ENCODE results near the gene HDAC5. TPM values are rescaled to one million over a fixed set of nuclear protein-coding genes. Genes with fewer than 3 reads are reported as not detected.

HDAC5 gene
- total RNA-seq, 3 donors from 2014 or later = 18.9 to 48.3 (median 32.4) TPM

DNA sequence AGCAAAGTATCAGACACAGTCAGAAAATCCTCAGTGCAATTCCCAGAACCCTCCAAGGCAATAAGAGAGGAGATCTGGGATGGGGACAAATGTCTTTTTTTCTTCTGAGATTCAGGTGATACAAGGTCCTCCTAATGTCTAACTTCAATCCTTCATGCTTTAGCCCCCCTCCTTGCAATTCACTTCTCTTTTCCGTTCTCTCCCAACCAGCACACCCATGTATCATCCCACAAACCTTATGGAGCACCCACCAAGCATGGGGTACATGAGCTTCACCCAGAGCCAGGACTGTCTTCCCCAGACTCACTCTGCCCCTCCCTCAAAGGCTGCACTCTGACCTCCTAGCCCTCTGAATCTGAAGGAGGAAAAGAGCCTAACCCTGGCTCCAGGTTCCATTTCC is 10.1 kb downstream of the HDAC5 start:
- Histone ChIP-seq H3K36me3 (ENCODE audit: low read depth) (no peaks in the 10 kb centered on the region), H3K9me3 (no peaks in the 10 kb centered on the region), H3K4me1 (ENCODE audit: low read depth) (peaks cover 30% of the 10 kb centered on the region), H3K4me3 (no peak overlapping the region)
- no peak for DNase-seq
- ATAC-seq = no peak
- TF ChIP-seq, protein P1, sequence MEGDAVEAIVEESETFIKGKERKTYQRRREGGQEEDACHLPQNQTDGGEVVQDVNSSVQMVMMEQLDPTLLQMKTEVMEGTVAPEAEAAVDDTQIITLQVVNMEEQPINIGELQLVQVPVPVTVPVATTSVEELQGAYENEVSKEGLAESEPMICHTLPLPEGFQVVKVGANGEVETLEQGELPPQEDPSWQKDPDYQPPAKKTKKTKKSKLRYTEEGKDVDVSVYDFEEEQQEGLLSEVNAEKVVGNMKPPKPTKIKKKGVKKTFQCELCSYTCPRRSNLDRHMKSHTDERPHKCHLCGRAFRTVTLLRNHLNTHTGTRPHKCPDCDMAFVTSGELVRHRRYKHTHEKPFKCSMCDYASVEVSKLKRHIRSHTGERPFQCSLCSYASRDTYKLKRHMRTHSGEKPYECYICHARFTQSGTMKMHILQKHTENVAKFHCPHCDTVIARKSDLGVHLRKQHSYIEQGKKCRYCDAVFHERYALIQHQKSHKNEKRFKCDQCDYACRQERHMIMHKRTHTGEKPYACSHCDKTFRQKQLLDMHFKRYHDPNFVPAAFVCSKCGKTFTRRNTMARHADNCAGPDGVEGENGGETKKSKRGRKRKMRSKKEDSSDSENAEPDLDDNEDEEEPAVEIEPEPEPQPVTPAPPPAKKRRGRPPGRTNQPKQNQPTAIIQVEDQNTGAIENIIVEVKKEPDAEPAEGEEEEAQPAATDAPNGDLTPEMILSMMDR (IDR thresholded peaks at IDR 0.05) = no peak
- intact Hi-C loops (cut with DNase I, micrococcal nuclease) = no loop called here

DNA sequence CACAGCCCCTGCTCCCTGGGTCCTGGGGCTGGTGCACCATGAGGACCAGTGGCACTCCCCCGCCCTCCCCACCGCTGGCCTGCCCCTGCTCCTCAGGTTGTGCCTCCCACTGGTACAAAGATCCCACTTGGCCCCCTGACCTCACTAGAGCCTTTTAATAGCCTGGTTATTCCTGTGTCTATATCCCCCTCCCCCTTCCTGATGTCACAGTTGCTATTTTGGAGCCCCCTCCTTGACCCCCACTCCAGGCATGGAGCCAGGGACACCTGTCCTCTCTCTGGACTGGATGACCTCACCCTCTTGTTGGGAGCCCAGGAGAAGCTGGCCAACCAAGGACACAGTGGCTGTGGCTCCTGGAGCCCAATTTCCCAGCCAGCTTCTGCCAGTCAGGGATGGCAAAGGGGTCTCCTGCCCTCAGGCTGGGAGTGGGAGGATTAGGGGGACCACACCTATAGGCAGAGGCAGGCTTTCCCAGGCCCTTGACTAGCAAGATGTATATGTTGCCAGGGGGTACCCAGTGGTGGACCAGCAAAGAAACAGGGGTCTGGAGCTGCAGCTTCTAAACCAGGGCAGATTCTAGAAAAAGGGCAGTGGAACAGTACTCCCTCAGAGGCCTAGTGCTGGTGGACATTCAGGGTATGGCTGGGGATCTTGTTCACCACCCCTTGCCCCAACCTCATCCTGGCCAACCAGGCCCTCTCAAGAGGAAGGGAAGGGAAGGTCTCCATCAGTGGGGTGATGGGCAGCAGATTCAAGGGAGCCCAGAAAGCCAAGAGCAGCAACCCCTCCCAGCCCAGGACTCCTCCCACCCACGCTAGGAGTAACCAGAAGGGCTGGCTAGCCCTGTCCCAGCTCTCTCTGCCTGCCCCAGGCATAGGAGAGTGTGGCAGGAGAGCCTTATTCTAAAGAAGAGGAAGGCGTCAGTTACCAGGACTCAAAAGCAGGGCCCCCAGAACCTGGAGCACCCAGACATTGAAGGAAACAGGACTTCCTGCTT is 10.9 kb downstream of the HDAC5 start:
- Histone ChIP-seq H3K4me3 (no peak overlapping the region), H3K9me3 (no peaks in the 10 kb centered on the region), H3K4me1 (ENCODE audit: low read depth) (peaks cover 37% of the 10 kb centered on the region), H3K36me3 (ENCODE audit: low read depth) (no peaks in the 10 kb centered on the region)
- TF ChIP-seq, protein P1 (IDR thresholded peaks at IDR 0.05) = no peak
- intact Hi-C loops (cut with DNase I, micrococcal nuclease) = no loop called here
- DNase-seq (no peak), ATAC-seq (no peak)

DNA sequence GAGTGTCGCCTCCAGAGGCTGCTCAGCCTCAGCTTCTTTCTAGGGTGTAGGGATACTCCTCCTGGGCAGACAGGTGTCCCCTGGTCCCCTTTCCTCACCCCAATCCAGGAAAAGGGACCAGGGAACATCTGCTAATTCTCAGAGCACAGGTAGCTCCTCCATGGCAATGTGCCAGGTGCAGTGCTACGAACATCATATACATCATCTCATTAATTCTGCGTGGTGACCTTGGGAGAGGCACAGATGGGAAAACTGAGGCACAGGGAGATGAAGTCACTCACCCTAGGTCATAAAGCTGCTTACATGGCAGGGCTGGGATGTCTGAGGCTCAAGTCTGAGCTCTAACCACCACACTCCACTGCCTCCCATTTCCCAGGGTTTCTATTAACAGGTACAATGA is 11.7 kb downstream of the HDAC5 start:
- intact Hi-C loops (cut with DNase I, micrococcal nuclease) = no loop called here
- no peaks in the 10 kb centered on the region for H3K36me3 ChIP-seq (ENCODE audit: low read depth)
- H3K9me3 ChIP-seq = no peaks in the 10 kb centered on the region
- H3K4me1 ChIP-seq (ENCODE audit: low read depth) = peaks cover 37% of the 10 kb centered on the region
- no peak overlapping the region for H3K4me3 ChIP-seq
- DNase-seq (no peak), ATAC-seq (no peak)
- TF ChIP-seq, protein P1 (IDR thresholded peaks at IDR 0.05) = no peak

DNA sequence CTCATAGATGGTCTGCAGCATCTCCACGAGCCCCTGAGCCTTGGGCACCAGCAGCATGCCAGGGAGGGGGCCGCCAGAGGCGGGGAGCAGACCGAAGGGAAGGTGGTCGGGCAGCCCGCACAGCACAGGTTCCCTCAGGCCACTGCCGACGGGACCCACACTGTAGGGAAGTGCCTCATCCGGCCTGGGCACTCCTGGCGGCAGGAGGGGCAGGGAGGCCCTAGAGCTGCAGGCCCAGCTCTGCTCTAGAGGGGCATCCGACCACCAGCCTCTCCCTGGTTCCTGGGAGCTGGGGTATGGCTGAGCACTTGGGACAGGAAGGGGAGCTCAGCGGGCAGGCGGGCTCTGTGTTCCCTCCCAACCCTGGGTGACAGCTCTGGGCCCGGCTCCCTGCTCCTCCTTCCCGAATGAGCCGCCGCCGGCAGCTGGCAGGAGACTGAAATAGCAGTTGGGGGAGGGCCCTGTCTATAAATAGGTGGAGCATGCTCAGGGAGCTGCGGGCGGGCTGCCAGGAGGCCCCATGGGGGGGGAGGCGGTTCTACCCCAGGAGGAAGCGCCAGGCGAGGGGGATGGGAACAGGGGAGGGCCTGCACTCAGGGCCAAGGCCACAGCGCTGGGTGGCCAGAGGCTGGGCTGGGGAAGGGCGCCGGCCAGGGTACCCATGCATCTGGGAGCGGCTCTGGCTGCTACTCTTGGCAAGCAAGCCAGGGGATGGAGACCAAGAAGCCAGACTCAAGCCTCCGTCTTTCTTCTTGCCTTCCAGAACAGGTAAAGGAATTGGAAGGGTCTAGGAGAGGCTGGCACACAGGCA is 12.4 kb downstream of the HDAC5 start:
- Histone ChIP-seq H3K36me3 (ENCODE audit: low read depth) (no peaks in the 10 kb centered on the region), H3K4me3 (no peak overlapping the region), H3K4me1 (ENCODE audit: low read depth) (peaks cover 37% of the 10 kb centered on the region), H3K9me3 (no peaks in the 10 kb centered on the region)
- peak; percentile 92 for ATAC-seq
- peak; percentile 97 to 99 (median 98) for DNase-seq
- intact Hi-C loops (cut with DNase I, micrococcal nuclease) = no loop called here
- TF ChIP-seq, protein P1 (IDR thresholded peaks at IDR 0.05) = no peak

DNA sequence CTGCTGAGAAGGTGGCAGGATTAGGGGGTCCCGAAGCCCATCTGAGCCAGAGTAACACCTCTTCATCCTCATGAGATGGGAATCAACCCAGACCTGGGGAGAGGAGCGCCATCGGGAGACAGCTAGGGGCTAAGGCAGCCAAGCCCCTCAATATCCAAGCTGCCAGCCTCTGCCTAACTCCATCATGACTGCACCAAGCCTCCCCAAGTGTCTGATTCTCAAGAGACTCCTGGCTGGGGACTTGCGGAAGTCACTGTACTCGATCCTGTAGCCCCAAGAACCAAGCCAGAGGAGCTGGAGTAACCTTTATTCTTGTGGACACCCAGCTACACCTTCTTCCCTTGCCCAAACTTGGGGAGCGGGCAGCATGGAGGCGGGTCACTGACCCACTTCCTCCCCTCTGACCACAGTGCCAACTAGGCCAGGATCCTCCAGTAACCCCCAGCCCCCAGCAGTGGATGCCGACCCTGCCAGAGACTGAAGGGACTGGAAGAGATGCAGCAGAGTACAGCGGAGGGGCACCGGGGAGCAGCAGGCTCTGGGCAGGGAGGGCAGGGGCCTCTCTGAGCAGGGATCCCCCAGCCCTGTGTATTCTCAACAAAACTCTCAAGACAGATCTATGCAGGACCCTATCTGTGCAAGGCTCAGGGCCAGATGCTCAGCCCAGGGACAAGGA is 13.3 kb downstream of the HDAC5 start:
- no peaks in the 10 kb centered on the region for H3K36me3 ChIP-seq (ENCODE audit: low read depth)
- H3K4me3 ChIP-seq = no peak overlapping the region
- DNase-seq (no peak), ATAC-seq (no peak)
- H3K9me3 ChIP-seq = no peaks in the 10 kb centered on the region
- H3K4me1 ChIP-seq (ENCODE audit: low read depth) = peaks cover 37% of the 10 kb centered on the region
- TF ChIP-seq, protein P1 (IDR thresholded peaks at IDR 0.05) = no peak
- intact Hi-C loops (cut with DNase I, micrococcal nuclease) = no loop called here
